SIG-M5 treated with dmso at 0.1 percent for 504 hours (cell line): ENCODE results near the gene CELSR2.
"Not testable (repeated sequence)": the region's sequence is repeated elsewhere in the genome, so short reads cannot be mapped to it uniquely, and the experiment has no call there.

Experiments used
- DNase-seq: peaks from one replicate; lab custom pipeline; 2025; ENCODE audit not compliant: unreplicated experiment; lab: John Stamatoyannopoulos, UW

Gene CELSR2

GRCh38 chr1:109277434-109278204 lies 28.3 kb downstream of the CELSR2 start:
- peak; percentile 56 for DNase-seq

GRCh38 chr1:109279615-109280278 lies 30.4 kb downstream of the CELSR2 start:
- no peak for DNase-seq

- DNase-seq, result no peak
These were observed 31.5 kb downstream of the CELSR2 start for GRCh38 chr1:109280862-109281261.

GRCh38 chr1:109281680-109282496 lies 32.5 kb downstream of the CELSR2 start:
- DNase-seq, result peak; percentile 67

GRCh38 chr1:109282497-109282951 lies 33.2 kb downstream of the CELSR2 start:
- DNase-seq, result no peak

GRCh38 chr1:109282952-109283747 lies 33.8 kb downstream of the CELSR2 start, which contains the start of gene PSRC1:
Gene PSRC1, minus strand, starts transcription at chr1:109283145.
- peak; percentile 92 for DNase-seq

- DNase-seq, result no peak
These were observed 34.6 kb downstream of the CELSR2 start for GRCh38 chr1:109283748-109284600.

- DNase-seq, result not testable (repeated sequence)
These were observed 37.4 kb downstream of the CELSR2 start for GRCh38 chr1:109286762-109287161.

- DNase-seq, result no peak
These were observed 40.8 kb downstream of the CELSR2 start for GRCh38 chr1:109290137-109290536.

GRCh38 chr1:109290998-109291397 lies 41.7 kb downstream of the CELSR2 start:
- peak; percentile 77 for DNase-seq

- no peak for DNase-seq
These were observed 43.0 kb downstream of the CELSR2 start for GRCh38 chr1:109292364-109292763.

GRCh38 chr1:109293026-109293425 lies 43.7 kb downstream of the CELSR2 start:
- DNase-seq, result no peak

GRCh38 chr1:109294481-109294880 lies 45.1 kb downstream of the CELSR2 start:
- DNase-seq, result peak; percentile 65

GRCh38 chr1:109295712-109296415 lies 46.5 kb downstream of the CELSR2 start:
- no peak for DNase-seq

- no peak for DNase-seq
These were observed 47.4 kb downstream of the CELSR2 start for GRCh38 chr1:109296782-109297181.

- DNase-seq, result no peak
These were observed 49.6 kb downstream of the CELSR2 start for GRCh38 chr1:109298666-109299557.

- DNase-seq, result no peak
These were observed 50.4 kb downstream of the CELSR2 start for GRCh38 chr1:109299558-109300343.
